GM23248 (cell line): ENCODE measurements around the gene IRF4.

Source experiments
- EZH2 ChIP-seq: fragments of 200-600 bp; sonication (generic); IDR thresholded peaks from 2 replicates; pipeline ENCODE4 v1.6.1; 2018; ENCODE audit warnings: antibody characterized with exemption, mild to moderate bottlenecking; ENCODE audit not compliant: insufficient read depth, poor library complexity, severe bottlenecking
- EZH2phosphoT487 ChIP-seq: fragments of 200-600 bp; sonication (generic); IDR thresholded peaks from 2 replicates; pipeline ENCODE4 v1.6.1; 2018; ENCODE audit warnings: antibody characterized with exemption, moderate library complexity, mild to moderate bottlenecking, low read depth; ENCODE audit not compliant: insufficient read depth

- TF ChIP-seq EZH2 (no peak), EZH2phosphoT487 (no peak)
Observed at GRCh38 chr6:428047-428603, 36.6 kb downstream of the IRF4 start.
